ENCODE measurements around the gene DHX8. TPM values are rescaled to one million over a fixed set of nuclear protein-coding genes. Genes with fewer than 3 reads are reported as not detected.

The DHX8 gene
- total RNA-seq, 4 donors from 2014 or later, result 15.3 to 44.9 (median 36.4) TPM

DNA sequence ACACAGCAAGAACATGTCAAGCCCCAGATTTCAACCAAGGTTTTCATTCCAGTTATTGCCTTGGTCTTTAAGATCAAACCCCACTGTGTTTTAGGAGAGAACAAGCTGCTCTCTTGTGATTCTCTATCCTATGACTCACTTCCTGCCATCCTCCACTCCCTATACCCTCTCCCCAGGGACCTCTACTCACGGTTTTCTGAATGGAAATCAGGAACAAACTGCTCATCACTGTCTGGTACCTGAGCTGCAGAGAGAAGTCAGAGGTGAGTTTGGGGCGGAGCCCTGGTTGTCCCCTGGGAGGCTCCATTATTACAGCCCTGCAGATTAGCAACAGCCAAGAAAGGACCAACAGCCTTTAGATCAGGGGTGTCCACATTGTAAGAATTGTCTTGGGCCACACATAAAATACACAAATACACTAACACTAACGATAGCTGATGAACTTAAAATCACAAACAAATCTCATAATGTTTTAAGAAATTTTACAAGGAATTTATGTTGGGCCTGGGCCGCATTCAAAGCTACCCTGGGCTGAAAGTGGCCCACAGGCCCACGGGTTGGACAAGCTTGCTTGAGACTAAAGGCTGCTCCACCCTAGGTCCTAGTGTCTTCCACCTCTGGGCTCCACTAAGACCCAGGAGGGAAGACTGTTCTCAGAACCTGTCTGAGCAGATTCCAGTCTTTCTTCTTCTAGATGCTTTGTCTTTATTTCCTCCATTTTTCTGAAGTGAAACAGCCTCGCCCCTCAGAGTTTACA, 52.6 kb downstream of the DHX8 start:
- Histone ChIP-seq H3K9me3 (no peaks in the 10 kb centered on the region), H3K4me1 (peaks cover 3 to 9% (median 7%) of the 10 kb centered on the region in 4 donors), H3K27me3 (no peaks in the 10 kb centered on the region), H3K36me3 (no peaks in the 10 kb centered on the region), H3K4me3 (no peak overlapping the region), H3K27ac (no peak overlapping the region)
- in situ Hi-C loops (cut with MboI; ENCODE audit: low pct_ligation_motif_present in 1 of 4, low pct_unique_long_range_greater_than_20kb in 1 of 4, low sequenced_read_pairs in 3 of 4), result no loop called here
- no peak for DNase-seq
- WGBS, 2 donors (ENCODE audit: low coverage in 1 of 2), result 73 to 76% methylated on average over 4 to 6 of the region's 6 CpGs
- intact Hi-C loops (cut with DNase I; ENCODE audit: low total_unique reads), result no loop called here
- TF ChIP-seq, protein P1, sequence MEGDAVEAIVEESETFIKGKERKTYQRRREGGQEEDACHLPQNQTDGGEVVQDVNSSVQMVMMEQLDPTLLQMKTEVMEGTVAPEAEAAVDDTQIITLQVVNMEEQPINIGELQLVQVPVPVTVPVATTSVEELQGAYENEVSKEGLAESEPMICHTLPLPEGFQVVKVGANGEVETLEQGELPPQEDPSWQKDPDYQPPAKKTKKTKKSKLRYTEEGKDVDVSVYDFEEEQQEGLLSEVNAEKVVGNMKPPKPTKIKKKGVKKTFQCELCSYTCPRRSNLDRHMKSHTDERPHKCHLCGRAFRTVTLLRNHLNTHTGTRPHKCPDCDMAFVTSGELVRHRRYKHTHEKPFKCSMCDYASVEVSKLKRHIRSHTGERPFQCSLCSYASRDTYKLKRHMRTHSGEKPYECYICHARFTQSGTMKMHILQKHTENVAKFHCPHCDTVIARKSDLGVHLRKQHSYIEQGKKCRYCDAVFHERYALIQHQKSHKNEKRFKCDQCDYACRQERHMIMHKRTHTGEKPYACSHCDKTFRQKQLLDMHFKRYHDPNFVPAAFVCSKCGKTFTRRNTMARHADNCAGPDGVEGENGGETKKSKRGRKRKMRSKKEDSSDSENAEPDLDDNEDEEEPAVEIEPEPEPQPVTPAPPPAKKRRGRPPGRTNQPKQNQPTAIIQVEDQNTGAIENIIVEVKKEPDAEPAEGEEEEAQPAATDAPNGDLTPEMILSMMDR (IDR thresholded peaks at IDR 0.05), result no peak
- TF ChIP-seq POLR2AphosphoS5 (IDR thresholded peaks at IDR 0.05) (no peak), EP300 (IDR thresholded peaks at IDR 0.05; ENCODE audit: low read depth) (no peak), POLR2A (IDR thresholded peaks at IDR 0.05) (no peak)

DNA sequence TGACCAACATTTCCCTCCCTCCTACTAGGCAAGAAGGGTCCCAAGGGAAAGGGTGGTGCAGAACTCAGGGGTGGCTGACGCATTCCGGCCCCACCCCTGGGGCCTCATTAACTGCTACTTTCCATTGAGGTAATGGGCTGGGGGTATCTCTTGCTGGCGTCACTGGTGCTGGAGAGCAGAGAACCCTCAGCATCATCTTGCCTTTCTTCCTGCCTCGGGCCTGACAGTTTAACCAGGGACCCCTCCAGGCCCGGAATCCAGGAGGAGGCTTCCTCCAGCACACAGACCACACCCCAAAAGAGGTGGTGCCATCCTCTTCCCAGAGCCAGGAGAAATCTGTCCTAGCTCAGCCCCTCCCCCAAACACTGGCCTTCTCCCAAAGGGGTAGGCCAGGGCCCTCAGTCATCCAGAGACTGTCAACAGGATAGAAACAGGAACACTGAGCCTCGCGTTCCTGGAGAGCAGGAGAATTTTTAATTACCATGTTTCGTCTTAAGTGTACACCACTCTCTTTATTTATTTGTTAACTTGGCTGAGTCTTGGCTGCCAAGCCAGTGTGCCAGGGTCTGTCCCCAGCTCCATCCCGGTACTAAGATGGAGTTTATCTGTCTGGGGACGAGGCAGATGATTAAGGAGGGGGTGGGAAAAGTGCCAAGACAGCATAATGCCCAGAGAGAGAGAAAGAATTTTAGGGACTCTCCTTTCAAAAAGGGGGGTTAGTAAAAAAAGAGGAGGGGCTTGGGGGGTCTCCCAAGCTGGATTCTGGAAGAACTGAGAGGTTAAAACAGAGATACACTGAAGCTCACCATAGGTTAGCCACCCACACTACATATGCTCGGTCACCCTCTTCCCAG, 57.3 kb downstream of the DHX8 start:
- H3K4me1 ChIP-seq, result peaks cover 9 to 22% (median 20%) of the 10 kb centered on the region in 4 donors
- H3K27ac ChIP-seq, result no peak overlapping the region
- 41 to 66% methylated on average over 6 to 11 of the region's 11 CpGs for WGBS, 2 donors (ENCODE audit: low coverage in 1 of 2)
- no peak overlapping the region for H3K4me3 ChIP-seq
- in situ Hi-C loops (cut with MboI; ENCODE audit: low pct_ligation_motif_present in 1 of 4, low pct_unique_long_range_greater_than_20kb in 1 of 4, low sequenced_read_pairs in 3 of 4) (no loop called here), intact Hi-C loops (cut with DNase I; ENCODE audit: low total_unique reads) (no loop called here)
- H3K36me3 ChIP-seq, result no peaks in the 10 kb centered on the region
- DNase-seq, result no peak
- TF ChIP-seq POLR2A (IDR thresholded peaks at IDR 0.05), result no peak
- no peak for TF ChIP-seq EP300 (IDR thresholded peaks at IDR 0.05; ENCODE audit: low read depth)
- no peak for TF ChIP-seq POLR2AphosphoS5 (IDR thresholded peaks at IDR 0.05)
- TF ChIP-seq, protein P1 (IDR thresholded peaks at IDR 0.05), result no peak
- peaks cover 22% of the 10 kb centered on the region for H3K27me3 ChIP-seq
- H3K9me3 ChIP-seq, result no peaks in the 10 kb centered on the region

DNA sequence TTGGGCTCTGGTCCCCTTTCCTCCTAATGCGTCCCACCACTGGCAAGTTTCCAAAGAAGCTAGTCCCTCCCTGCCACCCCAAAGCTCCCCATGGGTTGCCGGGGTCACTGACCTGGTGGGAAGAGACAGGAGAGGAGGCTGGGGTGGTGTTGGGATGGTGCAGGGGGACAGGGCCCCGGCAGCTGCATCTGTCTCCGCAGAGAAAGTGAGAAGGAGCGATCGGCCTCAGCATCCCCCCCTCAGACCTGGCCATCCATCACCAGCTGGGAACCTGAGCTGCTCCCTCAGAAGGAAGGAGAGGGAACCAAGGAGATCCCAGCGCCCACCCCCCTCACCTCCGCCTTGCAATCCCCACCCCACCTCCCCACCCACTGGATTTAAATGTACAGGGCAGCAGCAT, 59.1 kb downstream of the DHX8 start:
- Histone ChIP-seq H3K27me3 (peaks cover 31% of the 10 kb centered on the region), H3K4me3 (no peak overlapping the region), H3K27ac (no peak overlapping the region), H3K36me3 (no peaks in the 10 kb centered on the region), H3K4me1 (peaks cover 15 to 33% (median 30%) of the 10 kb centered on the region in 4 donors), H3K9me3 (no peaks in the 10 kb centered on the region)
- DNase-seq, result no peak
- in situ Hi-C loops (cut with MboI; ENCODE audit: low pct_ligation_motif_present in 1 of 4, low pct_unique_long_range_greater_than_20kb in 1 of 4, low sequenced_read_pairs in 3 of 4), result no loop called here
- intact Hi-C loops (cut with DNase I; ENCODE audit: low total_unique reads), result no loop called here
- WGBS, 2 donors (ENCODE audit: low coverage in 1 of 2), result 93% methylated on average over 6 of the region's 8 CpGs; no CpG with 5 or more reads in 1 of the 2 donors
- TF ChIP-seq POLR2AphosphoS5 (IDR thresholded peaks at IDR 0.05), result no peak
- TF ChIP-seq, protein P1 (IDR thresholded peaks at IDR 0.05), result no peak
- TF ChIP-seq POLR2A (IDR thresholded peaks at IDR 0.05), result no peak
- no peak for TF ChIP-seq EP300 (IDR thresholded peaks at IDR 0.05; ENCODE audit: low read depth)

DNA sequence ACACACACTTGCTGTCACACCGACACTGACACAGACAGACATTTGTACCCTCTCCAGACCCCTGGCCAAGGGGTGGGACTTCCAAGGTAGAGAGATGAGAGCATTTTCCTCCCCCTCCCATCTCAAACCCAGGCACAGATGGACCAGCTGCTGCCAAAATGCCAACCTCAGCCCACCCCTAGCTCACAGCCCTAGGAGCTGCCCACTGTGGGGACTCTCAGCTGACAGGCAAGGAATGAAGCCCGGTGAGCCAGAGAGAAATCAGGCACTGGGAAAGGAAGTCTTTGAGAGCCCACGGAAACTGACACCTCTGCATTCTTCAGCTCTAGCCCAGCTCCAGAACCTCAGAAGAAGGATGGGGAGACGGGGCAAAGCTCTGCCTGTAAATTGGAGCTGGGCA, 59.5 kb downstream of the DHX8 start:
- 20 to 66% methylated on average over 1 to 4 of the region's 4 CpGs for WGBS, 2 donors (ENCODE audit: low coverage in 1 of 2)
- intact Hi-C loops (cut with DNase I; ENCODE audit: low total_unique reads) (no loop called here), in situ Hi-C loops (cut with MboI; ENCODE audit: low pct_ligation_motif_present in 1 of 4, low pct_unique_long_range_greater_than_20kb in 1 of 4, low sequenced_read_pairs in 3 of 4) (no loop called here)
- Histone ChIP-seq H3K27me3 (peaks cover 35% of the 10 kb centered on the region), H3K4me3 (no peak overlapping the region), H3K36me3 (no peaks in the 10 kb centered on the region), H3K4me1 (peaks cover 15 to 33% (median 30%) of the 10 kb centered on the region in 4 donors), H3K9me3 (no peaks in the 10 kb centered on the region), H3K27ac (no peak overlapping the region)
- no peak for DNase-seq
- TF ChIP-seq, protein P1 (IDR thresholded peaks at IDR 0.05), result no peak
- TF ChIP-seq EP300 (IDR thresholded peaks at IDR 0.05; ENCODE audit: low read depth) (no peak), POLR2A (IDR thresholded peaks at IDR 0.05) (no peak), POLR2AphosphoS5 (IDR thresholded peaks at IDR 0.05) (no peak)

All from transverse colon (tissue), 4 donors.